Inflammatory macrophage (primary cell): ENCODE measurements around the gene COL6A3.
"Not testable (repeated sequence)": the region's sequence is repeated elsewhere in the genome, so short reads cannot be mapped to it uniquely, and the experiment has no call there.

Experiments
- DNase-seq, 2 donors: peaks; one replicate each; pipeline ENCODE4 v3.0.0-alpha.2; 2020 to 2022

Gene COL6A3

DNA sequence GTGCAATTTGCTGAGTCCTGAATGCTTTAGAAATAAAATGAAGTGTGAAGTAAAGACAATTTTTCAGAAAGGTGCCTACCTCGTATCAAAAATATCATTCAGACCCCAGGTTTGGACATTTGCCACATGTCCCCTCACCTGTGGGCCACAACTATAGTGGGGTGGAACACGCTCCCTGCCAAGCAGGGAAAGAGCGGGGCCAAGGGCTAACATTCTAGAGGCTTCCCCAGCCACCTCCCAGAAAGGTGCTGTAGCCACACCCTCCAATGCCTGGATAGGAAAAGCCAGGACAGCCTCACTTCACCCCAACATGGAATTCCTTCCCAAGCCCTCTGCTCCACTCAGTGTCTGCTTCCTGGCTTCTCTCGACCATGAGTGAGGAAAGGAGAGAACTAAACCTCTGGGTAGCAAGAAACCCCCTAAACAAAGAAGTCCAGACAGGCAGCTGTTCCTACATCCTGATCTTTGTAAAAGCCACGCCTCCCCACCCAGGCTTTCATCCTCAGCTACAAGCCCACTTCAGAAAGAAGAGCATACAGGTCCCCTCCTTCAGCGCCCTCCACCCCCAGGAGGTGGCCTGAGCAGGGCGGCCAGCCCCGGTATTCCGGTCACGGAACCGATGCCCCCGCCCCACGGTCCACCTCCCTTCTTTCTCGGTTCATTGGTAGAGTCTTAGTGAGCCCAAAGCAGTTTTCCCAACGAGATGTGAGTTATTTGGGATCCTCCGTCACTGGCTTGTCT is 2.1 kb downstream of the COL6A3 start:
- DNase-seq = no peak

DNA sequence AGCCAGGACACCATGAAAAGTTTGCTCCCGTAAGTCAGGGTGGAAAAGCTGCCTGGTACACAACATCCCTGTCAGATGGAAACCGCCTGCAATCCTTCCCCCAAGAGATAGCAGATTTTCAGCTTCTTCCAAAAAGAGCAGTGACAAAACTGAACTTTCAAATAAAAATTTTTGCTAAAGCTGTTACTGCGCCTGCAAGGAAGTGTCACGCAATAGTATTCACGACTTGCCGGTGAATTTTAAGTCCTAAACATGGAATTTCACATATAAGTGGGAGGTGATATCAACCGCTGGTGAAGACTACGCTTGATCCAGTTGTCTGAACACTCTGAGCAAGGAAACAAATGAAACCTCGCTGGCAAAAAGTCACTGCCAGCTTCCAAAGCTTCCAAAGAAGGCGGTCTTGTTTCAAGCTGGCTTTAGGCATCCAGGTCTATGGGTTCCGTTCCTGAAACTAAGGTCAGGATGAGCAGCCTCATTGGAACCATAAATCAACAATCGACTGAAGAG is 2.8 kb downstream of the COL6A3 start:
- DNase-seq = no peak

DNA sequence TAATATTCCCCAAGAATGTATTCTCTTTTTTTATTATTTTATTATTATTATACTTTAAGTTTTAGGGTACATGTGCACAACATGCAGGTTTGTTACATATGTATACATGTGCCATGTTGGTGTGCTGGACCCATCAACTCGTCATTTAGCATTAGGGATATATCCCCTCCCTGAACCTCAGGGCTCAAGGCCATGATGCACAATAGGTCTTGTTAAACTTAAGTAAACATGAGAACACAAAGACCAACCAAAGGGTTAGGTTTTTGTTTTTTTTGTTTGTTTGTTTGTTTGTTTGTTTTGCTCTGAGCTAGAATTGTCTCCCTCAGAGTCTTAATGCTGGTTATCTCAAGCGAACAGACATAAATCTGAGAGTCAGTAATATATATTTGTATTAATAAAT is 4.7 kb downstream of the COL6A3 start:
- DNase-seq = not testable (repeated sequence)

DNA sequence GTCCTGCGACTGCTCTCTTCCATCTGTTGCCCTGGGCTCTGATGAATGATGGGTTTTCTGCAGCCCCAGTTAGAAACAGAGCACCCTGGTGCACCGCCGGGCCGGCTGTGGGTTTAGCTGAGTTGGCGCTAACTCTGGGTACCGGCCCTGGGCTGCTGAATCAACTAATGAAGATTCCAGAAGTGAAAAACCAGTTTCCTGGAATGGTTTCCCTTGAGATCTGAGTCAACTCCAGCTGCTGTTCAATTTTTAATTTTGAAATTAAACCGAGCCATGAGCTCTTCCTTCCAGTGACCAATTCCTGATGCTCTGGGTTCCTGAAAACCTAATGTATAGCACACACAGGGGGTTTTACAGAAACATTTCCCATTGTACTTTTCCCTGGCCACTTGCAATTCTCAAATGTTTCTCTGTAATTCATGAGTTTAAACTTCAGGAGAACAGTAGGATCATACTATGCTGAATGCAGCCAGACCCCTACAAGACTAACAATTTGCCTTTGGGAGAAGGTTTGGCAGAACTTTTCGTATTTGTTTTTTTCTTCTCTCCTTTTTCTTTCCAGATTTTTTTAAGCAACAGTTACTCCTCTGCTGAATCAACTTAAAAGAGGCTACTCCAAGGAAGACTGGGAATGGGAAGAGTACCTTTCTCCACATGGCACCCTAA is 5.5 kb downstream of the COL6A3 start:
- no peak for DNase-seq

DNA sequence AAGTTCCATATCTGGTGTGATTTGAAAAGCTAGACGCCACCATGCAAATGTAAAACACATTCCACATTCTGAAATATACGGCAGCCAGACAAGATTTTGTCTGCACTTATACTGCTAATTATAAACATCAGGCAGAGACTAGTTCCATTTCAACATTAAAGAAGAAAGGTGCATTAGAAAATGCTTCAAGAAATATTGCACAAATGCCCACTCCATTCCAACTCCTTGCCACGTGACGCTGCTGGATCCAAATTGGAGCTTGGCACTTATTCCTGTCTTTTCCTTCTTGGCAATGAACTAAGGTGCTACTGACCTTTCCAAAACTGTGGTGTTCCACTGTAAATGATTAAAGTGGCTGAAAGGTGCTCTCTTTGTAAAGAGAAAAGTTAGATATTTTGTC is 6.3 kb downstream of the COL6A3 start:
- no peak for DNase-seq

DNA sequence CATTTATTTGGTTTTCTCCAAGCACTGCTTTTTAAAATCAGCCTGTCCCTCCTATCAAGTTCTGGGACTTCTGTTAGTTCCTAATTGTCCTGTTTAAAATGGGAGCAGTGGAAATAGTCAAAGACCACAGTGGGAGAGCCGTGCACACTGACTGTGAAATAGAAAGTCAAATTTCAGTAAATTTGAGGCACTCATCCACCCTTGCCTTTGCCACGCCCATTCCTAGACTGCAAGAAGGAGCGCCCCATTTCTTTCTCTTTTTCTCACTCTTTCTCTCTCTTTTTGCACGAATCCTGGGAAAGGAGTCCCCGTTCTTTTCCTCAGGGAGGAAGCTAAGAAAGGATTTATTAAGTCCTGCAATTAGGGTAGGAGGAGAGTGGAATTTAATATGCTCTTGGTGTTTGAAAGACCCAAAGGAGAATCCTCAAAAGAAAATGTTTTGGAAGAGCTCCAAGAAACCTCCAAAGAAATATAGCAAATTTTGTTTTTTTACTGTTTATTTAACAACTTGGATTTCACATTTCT is 7.5 kb downstream of the COL6A3 start:
- DNase-seq = no peak

DNA sequence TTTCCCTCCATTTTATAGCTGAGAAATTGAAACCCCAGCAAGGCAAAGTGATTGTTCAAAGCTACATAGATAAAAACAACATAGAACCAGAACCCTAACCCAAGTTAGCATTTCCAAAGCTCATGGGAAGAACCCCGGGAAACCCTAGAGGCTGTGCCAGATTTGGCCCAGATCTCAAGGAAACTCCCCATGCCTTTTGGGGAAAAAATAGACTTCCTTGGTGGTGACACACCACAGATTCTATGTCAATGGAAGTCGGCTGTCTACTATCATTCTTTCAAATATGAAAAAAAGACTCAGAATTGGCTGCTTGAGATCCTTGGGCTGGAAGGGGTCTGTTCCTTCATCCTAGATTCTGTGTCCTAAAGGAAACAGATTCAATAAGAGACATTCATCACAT is 8.4 kb downstream of the COL6A3 start:
- no peak for DNase-seq

DNA sequence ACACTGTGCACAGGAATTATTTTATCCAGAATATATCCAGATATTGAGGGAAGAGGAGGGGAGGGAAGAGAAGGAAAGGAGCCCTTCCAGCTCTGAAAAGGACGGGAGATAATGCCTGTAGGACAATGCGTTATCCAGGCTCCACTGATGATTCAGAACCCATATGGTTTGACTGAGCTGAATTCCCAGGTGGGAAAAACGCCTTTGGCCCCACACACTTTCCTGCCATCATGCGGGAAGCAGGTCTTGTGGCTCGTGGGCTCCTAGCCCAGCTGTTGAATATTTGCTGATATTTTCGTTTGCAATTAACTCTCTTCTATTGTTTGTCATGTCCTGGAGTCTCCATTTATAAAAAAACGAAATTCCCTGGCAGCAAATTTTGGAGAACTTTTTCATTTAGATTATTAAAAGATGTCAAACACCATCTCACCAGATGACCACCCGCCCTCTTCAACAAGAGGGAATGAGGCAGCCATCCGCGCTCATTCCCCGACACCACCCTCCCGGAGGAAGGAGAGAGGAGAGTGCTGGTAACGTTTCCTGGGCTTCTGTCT is 8.9 kb downstream of the COL6A3 start:
- no peak for DNase-seq

DNA sequence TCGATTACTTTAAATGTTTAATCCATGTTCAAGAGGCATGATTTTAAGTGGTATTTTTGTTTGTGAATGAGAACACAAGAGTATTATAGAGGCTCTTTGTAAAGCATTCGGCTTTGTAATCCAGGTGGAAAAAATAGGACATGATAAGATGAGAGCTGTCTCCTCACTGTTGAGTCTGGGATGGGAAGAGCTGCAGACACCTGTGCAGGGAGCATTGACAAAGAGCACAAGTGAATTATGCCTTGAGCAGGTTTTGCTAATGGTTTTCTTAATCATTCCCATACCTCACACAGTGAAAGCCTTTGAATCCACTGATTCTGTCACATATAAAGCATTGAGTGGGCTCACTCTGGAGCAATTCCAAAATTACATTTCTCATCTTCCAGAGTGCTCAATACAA is 9.6 kb downstream of the COL6A3 start:
- DNase-seq = no peak

DNA sequence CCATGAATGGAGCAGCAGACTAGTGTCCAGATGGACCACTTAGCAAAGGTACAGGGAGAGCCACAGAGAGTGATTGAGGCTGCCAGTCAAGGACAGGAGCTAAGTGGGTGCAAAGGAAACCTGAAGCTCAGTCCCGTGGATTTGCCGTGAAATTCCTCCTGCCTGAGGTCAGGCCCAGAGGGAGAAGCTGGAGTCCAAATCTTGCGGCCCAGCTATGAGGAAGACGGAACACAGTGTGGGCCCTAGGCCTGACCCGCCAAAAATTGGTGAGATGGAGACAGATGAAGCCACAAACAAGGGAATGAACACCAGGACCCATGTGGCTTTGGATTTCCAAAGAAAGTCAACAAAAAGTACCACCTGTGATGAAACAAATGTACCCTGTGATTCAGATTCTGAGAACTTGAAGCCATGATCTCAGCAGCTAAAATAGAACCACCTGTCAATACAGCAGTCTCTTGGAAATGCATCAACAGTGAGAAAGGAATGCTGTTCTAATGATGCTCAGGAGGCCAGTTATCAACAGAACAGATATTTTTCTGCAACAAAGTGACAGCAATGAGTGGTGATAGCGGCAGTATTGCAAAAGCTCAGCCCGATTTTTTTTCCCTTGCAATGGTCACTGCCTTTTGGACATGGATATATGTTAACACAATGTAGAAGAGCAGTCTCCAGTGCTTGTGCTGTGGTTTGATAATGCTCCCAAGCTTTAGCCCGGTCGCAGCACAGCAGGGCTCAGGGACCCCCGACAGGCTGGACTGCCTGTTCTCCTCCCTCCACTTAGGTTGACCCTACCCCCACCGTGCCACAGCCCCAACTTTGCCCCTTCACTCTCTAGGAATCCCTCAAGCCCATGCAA is 10.7 kb downstream of the COL6A3 start:
- DNase-seq = no peak

DNA sequence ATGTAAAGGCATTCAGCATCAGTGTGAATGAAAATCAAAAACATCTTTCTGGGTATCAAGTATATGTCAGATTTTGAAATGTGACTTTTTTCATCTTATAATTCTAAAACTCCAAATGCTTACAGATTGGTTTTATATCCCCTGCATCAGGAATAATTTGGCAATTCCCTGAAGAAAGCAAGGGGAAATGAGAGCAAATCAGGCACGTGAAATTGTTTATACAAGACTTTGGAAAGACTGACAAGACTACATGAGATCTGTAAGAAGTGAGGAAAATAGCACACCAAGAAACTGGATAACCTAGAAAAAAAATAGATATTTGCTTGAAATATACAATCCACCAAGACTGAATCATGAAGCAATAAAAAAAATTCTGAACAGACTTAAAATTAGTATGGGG is 13.8 kb downstream of the COL6A3 start:
- DNase-seq = no peak

DNA sequence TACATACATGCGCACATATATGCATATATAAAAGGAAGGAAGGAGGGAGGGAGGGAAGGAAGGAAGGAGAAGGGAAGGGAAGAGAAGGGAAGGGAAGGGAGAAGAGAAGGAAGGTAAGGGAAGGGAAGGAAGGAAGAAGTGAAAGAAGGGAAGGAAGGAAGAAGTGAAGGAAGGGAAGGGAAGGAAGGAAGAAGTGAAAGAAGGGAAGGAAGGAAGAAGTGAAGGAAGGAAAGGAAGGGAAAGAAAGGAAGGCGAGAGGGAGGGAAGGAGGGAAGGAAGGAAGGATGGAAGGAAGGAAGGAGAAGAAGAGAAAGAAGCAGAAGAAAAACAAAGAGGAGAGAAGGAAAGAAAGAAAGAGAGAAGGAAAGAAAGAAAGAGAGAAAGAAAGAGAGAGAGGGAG is 16.9 kb downstream of the COL6A3 start:
- DNase-seq = no peak

DNA sequence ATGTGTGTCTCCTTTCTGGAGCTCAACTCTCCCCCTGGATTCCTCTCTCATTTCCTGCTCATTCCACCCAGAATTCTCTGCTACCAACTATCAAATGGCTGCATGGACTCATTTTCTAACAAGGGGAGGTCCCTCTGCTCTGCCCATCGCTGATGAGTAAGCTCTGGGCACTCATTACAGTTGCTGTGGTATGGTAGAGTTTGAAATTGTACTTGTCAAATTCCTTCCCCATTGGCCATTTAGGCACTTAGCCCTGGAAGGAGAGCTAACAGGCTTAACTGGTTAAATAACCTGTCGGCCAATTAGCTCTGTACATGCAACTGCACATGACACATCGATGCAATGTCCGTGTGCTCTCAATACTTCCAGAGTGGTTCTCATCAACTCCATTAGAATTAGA is 20.4 kb downstream of the COL6A3 start:
- DNase-seq = no peak

DNA sequence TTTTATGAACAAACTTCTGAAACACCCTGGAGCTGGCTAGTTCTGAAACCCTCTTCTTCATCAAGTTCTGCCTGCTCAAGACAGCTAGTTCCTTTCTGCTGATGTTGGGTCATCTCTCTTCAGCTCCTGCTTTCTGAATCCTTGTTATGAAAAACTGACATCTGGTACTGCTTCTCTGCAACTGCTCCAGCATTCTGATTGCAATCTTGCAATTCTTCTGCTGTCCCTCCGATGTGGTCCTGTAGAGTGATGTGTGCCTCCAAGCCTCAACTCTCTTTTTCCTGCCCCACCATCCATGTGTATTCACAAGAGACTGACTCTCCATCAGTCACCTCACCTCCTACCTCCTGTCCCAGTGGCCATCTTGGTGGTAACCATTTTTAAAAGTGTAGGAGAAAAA is 21.8 kb downstream of the COL6A3 start:
- no peak for DNase-seq

DNA sequence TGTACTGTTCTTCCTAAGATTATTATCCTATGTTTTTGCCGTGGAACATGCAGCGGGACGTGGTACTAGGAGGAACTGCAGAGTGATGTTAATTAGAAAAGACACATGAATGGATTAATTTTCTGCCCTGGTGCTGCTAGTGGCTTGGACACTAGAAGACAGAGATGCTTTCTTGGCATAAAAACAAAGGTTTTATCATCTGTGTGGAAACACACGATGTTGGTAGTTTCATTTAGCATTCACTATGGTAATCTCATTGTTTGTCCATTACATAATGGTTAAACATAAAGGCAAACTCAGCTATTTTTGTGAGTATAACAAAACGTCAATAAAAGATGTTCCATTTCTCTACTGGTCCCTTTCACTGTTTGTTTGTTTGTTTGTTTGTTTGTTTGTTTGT is 22.8 kb downstream of the COL6A3 start:
- DNase-seq = no peak

DNA sequence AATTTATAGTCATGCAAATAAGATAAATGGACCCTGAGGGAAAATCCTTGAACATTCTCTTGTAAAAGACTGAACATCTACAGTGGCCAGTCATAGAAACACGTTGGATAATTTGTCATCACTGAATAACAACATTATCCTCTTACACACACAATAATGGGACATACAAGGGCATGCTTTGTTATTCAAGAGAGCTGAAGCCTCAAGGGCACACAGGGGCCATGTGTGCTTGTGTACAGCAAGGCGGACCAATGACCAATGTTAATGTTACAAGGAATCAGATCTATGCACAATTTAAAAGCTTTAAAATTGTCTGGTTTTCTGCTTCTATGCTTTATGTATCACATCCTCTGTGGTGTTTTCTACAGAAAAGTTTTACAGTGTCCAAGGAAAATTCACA is 23.7 kb downstream of the COL6A3 start:
- no peak for DNase-seq

DNA sequence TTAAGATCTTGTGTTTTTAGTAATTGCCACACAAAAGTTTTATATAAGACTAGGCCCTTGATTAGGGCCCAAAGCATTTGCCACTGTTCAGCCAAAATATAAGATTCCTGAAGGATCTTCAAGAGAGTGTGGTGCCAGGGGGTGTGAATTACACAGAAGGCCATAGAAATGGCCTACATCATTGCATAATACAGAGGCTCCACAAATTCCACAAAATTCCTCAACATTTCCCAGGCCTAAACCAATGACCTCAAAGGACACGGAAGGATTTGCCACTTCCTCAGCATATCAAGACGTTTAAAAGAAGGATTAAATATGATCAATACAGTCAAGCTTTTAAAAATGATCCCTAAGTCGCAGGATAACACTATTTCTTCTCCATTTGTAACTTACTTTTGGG is 24.1 kb downstream of the COL6A3 start:
- no peak for DNase-seq

DNA sequence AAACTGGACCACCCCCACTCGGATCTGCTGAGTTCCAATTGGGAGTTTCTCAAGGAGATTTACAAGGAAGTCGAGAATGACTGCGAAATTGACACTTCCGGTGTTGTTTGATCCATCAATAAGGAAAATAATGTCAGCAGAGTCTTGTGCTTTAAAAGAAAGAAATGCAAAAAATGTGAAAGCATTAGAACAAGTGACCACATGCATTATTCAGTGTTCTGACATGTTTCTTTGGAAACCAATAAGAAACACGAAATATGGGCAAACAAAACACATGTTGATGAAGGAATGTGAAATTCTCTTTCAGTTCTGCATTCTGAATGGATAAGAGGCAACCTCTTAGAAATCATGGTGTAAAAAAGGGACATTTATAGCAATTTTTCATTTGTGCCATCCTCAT is 25.9 kb downstream of the COL6A3 start:
- DNase-seq = no peak

DNA sequence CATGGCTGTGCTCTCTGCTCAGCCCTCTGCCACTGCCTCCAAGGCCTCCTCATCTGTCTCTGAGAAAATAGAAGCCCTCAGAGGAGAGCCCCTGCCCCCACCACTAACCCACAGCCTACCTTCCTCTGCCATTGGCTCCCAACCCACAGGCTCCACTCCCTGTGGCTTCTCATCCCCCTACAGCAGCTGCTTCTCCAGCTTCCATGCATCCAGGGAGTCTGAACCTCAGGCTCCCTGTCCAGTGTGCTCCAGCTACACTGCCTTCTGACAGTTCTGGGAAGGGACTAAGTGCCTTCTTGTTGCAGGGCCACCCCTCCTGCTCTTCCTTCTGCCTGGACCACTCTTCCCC is 29.3 kb downstream of the COL6A3 start:
- no peak for DNase-seq

DNA sequence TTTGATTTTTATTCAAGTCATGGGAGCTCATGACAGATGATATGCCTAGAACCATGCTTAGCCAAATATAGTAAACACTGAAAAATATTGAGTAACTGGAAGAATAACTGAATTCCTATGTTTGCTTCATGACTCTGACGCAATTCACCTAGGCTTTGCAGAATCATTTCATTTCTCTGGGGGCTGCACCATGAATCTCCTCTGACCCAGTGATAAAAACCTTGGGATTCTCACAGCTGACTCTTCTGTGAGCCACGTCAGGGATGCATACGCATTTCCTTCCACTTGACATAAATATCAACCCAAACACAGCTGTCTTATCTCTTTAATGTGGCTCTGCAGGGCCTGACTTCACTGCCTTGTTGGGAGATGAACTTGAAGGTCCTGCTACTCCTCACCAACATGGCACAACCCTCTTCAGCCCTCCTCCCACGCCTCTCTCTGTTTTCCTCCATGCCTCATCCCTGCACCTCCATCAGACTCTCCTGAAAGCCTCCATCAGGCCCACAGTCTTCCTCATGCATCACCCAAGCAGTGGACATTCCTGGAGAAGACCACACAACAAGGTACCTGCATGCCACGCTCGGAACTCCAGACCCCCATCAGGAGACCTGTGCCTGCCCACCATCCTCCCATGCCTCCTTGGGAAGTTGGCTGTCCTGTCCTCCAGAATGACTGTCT is 29.8 kb downstream of the COL6A3 start:
- DNase-seq = no peak

DNA sequence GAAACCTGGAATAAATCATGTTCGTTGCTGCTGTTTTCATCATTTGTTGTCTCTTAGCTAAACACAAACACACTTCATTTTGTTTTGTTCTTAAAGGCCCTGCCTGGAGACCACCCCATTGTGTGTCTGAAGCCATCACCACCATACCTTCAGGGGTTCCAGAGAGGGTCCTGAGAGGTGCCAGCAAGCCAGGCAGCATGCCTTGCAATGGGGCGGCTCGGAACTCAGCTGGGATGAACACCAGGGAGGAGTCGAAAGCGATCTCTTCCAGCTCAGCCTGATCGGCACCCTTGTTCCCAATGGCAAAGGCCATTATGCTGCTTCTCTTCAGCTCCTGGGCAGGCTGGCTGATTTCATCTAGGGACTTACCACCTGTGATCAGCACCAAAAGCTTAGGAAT is 33.2 kb downstream of the COL6A3 start:
- no peak for DNase-seq

DNA sequence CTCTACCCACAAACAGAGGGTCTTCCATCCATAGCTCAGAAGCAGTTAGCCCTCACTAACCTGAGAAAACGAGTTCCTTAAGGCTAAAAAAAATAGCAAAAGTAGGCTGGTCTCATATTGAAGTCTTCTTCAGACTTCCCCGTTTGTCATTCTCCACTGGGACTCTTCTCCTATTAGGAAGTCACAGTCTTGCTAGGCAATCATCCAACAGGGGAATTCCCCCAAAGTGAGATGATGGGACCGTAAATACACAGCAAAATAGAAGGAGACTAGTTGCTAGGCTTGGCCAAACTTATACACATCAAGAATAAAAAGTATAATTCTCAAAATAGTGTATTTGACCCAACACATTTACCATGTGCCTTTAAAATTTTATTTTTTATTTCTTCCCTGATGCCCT is 34.3 kb downstream of the COL6A3 start:
- no peak for DNase-seq
